A549 (cell line): ENCODE results near the gene FGGY. TPM values are rescaled to one million over a fixed set of nuclear protein-coding genes. Genes with fewer than 3 reads are reported as not detected.

Experiments
- ATAC-seq, 2 experiments: fragments of 200-7000 bp in 1 of 2; fragments of >200 bp in 1 of 2; cut with Nextera tagmentation in 1 of 2; cut with Tn5 transposase in 1 of 2; 3 replicates each; pipeline versions ENCODE4 v1.8.0 to v1.9.1; 2018 to 2020; ENCODE audit warnings: mild to moderate bottlenecking in 1 of 2, moderate library complexity in 1 of 2
- CTCF ChIA-PET: fragments of 300-600 bp; sonication (Branson Sonifier 250); formaldehyde crosslinking; extraction: SDS; loops from one replicate; lab custom pipeline; 2021; ENCODE audit warnings: antibody characterized with exemption, inconsistent platforms; lab: Yijun Ruan, JAX
- POLR2A ChIA-PET: fragments of 350-600 bp; formaldehyde crosslinking; extraction: SDS; loops from one replicate; lab custom pipeline; 2021; ENCODE audit warnings: antibody characterized with exemption, inconsistent platforms; lab: Yijun Ruan, JAX
- DNase-seq, 2 experiments: peaks; one replicate each; pipeline versions ENCODE4 v3.0.0 to v3.0.0-alpha.2; 2011 to 2016; ENCODE audit warnings: low read depth in 1 of 2, low spot score in 1 of 2
- FAIRE-seq: peaks from 2 replicates; lab custom pipeline; 2011; peaks lifted over from hg19 to GRCh38; lab: Jason Lieb, UNC
- H3K27ac ChIP-seq, 2 experiments: fragments of >200 bp; sonication (Bioruptor Twin); formaldehyde crosslinking; 3 replicates each; pipeline ENCODE4 v1.5.1; 2016 to 2017
- H3K4me1 ChIP-seq: fragments of >200 bp; sonication (Bioruptor Twin); formaldehyde crosslinking; 3 replicates; pipeline ENCODE4 v1.6.1; 2016
- H3K4me2 ChIP-seq: fragments of >200 bp; sonication (Bioruptor Twin); formaldehyde crosslinking; 3 replicates; pipeline ENCODE4 v1.6.1; 2016
- H3K4me3 ChIP-seq: fragments of >200 bp; sonication (Bioruptor Twin); formaldehyde crosslinking; 3 replicates; pipeline ENCODE4 v1.5.1; 2016
- H3K9me3 ChIP-seq: fragments of >200 bp; sonication (Bioruptor Twin); formaldehyde crosslinking; 3 replicates; pipeline ENCODE4 v1.6.1; 2016
- ATOH8 ChIP-seq: fragments of 250-450 bp; sonication (Bioruptor Pico); IDR thresholded peaks from 2 replicates; pipeline ENCODE4 v1.5.0; 2020; ENCODE audit warnings: low read depth, mild to moderate bottlenecking, moderate library complexity
- CBX2 ChIP-seq: fragments of 200-600 bp; sonication (generic); IDR thresholded peaks from 2 replicates; pipeline ENCODE4 v1.6.1; 2016; ENCODE audit warnings: low read depth, mild to moderate bottlenecking, borderline replicate concordance
- CTCF ChIP-seq: fragments of >200 bp; sonication (Bioruptor Twin); formaldehyde crosslinking; IDR thresholded peaks from 3 replicates; pipeline ENCODE4 v1.5.1; 2016
- EHF ChIP-seq: fragments of 250-450 bp; sonication (Bioruptor Pico); IDR thresholded peaks from 2 replicates; pipeline ENCODE4 v1.5.0; 2020; ENCODE audit warnings: mild to moderate bottlenecking
- ESRRA ChIP-seq: fragments of 150-350 bp; IDR thresholded peaks from 2 replicates; pipeline ENCODE4 v1.6.1; 2014; ENCODE audit warnings: mild to moderate bottlenecking, low read length, borderline replicate concordance
- FOSL2 ChIP-seq, 2 experiments: fragments of 450-650 bp in 1 of 2; fragments of >200 bp in 1 of 2; sonication (Bioruptor Twin) in 1 of 2; formaldehyde crosslinking; IDR thresholded peaks; 2 replicates each; pipeline versions ENCODE4 v1.5.0 to v1.6.1; 2016 to 2020; ENCODE audit warnings: mild to moderate bottlenecking in 1 of 2, moderate library complexity in 1 of 2
- FOXS1 ChIP-seq: fragments of 250-450 bp; sonication (Bioruptor Pico); IDR thresholded peaks from 2 replicates; pipeline ENCODE4 v1.5.0; 2020; ENCODE audit warnings: mild to moderate bottlenecking, moderate library complexity
- HDAC2 ChIP-seq: fragments of 200-600 bp; sonication (generic); IDR thresholded peaks from 2 replicates; pipeline ENCODE4 v1.6.1; 2016
- HOXB13 ChIP-seq: fragments of 250-450 bp; sonication (Bioruptor Pico); IDR thresholded peaks from 2 replicates; pipeline ENCODE4 v1.5.0; 2020; ENCODE audit warnings: low read depth, mild to moderate bottlenecking, moderate library complexity
- HOXB5 ChIP-seq: fragments of 250-450 bp; sonication (Bioruptor Pico); IDR thresholded peaks from 2 replicates; pipeline ENCODE4 v1.5.0; 2020; ENCODE audit warnings: mild to moderate bottlenecking, moderate library complexity
- MAZ ChIP-seq: fragments of 150-350 bp; IDR thresholded peaks from 2 replicates; pipeline ENCODE4 v1.6.1; 2014; ENCODE audit warnings: antibody characterized with exemption, low read depth, low read length, borderline replicate concordance
- MYC ChIP-seq: IDR thresholded peaks from 2 replicates; pipeline ENCODE4 v1.6.1; 2012; ENCODE audit warnings: mild to moderate bottlenecking, inconsistent platforms, low read length, improper control_type of control experiment, borderline replicate concordance
- NFE2L2 ChIP-seq: fragments of 150-350 bp; conservative IDR thresholded peaks from 2 replicates; pipeline ENCODE4 v1.6.1; 2014; ENCODE audit warnings: low read length
- NPAS2 ChIP-seq: fragments of 250-450 bp; sonication (Bioruptor Pico); IDR thresholded peaks from 2 replicates; pipeline ENCODE4 v1.8.0; 2022; ENCODE audit warnings: mild to moderate bottlenecking, moderate library complexity, borderline replicate concordance
- POLR2A ChIP-seq: IDR thresholded peaks from 2 replicates; pipeline ENCODE4 v1.6.1; 2012; ENCODE audit warnings: mild to moderate bottlenecking, low read length
- POLR2AphosphoS2 ChIP-seq: conservative IDR thresholded peaks from 2 replicates; pipeline ENCODE4 v1.6.1; 2012; ENCODE audit warnings: low read length, improper control_type of control experiment, inconsistent platforms
- RARB ChIP-seq: fragments of 250-450 bp; sonication (Bioruptor Pico); IDR thresholded peaks from 2 replicates; pipeline ENCODE4 v1.8.0; 2021; ENCODE audit warnings: mild to moderate bottlenecking, moderate library complexity
- RCOR1 ChIP-seq: fragments of 150-350 bp; IDR thresholded peaks from 2 replicates; pipeline ENCODE4 v1.6.1; 2014; ENCODE audit warnings: antibody characterized with exemption, low read length, low read depth
- TFCP2L1 ChIP-seq: fragments of 250-450 bp; sonication (Bioruptor Pico); IDR thresholded peaks from 2 replicates; pipeline ENCODE4 v1.5.0; 2021; ENCODE audit warnings: mild to moderate bottlenecking
- TP53 ChIP-seq: fragments of 250-450 bp; sonication (Bioruptor Pico); IDR thresholded peaks from 2 replicates; pipeline ENCODE4 v1.5.0; 2021; ENCODE audit warnings: mild to moderate bottlenecking, moderate library complexity
- ZSCAN20 ChIP-seq: fragments of 250-450 bp; sonication (Bioruptor Pico); IDR thresholded peaks from 2 replicates; pipeline ENCODE4 v1.8.0; 2022; ENCODE audit warnings: mild to moderate bottlenecking, moderate library complexity
- WGBS: methylation state at CpG from one replicate; pipeline ENCODE4 v1.1.6; 2017; ENCODE audit errors: missing lambda C conversion rate; 5-methylcytosine and 5-hydroxymethylcytosine counted together
- polyA plus RNA-seq, 4 experiments: library from polyadenylated mRNA; depleted of rRNA in 3 of 4; stranded (reverse); fragments of >200 nt; fragmentation: RNase III in 1 of 4; extraction: RNeasy Plus Mini Kit Qiagen cat#74134 plus additional on column Dnase treatment in 1 of 4; gene quantifications; 2 replicates in 3 of 4; 3 replicates in 1 of 4; pipeline ENCODE4 v1.2.3, GENCODE V29; 2011 to 2017

FGGY gene
- polyA plus RNA-seq, 2 of the 4 experiments (the other 2 are of a cell fraction) = 2.9 to 4.8 TPM

- Histone ChIP-seq H3K27ac (no peak overlapping the region), H3K4me2 (no peak overlapping the region), H3K9me3 (no peaks in the 10 kb centered on the region), H3K4me3 (no peak overlapping the region)
- DNase-seq = no peak
- 78% methylated on average over 5 of the region's 5 CpGs for WGBS
- no peak for ATAC-seq
- FAIRE-seq = no peak
- TF ChIP-seq HDAC2 (no peak), HOXB13 (CRISPR knock-in tag) (no peak), HOXB5 (no peak), FOXS1 (CRISPR knock-in tag) (no peak), MAZ (no peak)
- TF ChIP-seq, all 56 proteins: peak for 0
- POLR2A ChIA-PET = no interaction called here
- no peaks in the 10 kb centered on the region for H3K4me1 ChIP-seq
- CTCF ChIA-PET = interaction anchor here (0.6 kb wide), 1 partner anchor 119 kb away, joined by 3 read pairs; no protein-coding TSS in a partner anchor
These were observed 17.2 kb upstream of the FGGY start for GRCh38 chr1:59279645-59280044.

- ChIA-PET POLR2A (no interaction called here), CTCF (no interaction called here)
- ATAC-seq (no peak), FAIRE-seq (no peak), DNase-seq (no peak)
- Histone ChIP-seq H3K4me1 (no peaks in the 10 kb centered on the region), H3K9me3 (no peaks in the 10 kb centered on the region), H3K27ac (no peak overlapping the region), H3K4me3 (no peak overlapping the region), H3K4me2 (no peak overlapping the region)
- WGBS = 94% methylated on average over 1 of the region's 1 CpG
- no peak for TF ChIP-seq ZSCAN20 (CRISPR knock-in tag)
- no peak for TF ChIP-seq NFE2L2
- TF ChIP-seq POLR2A = no peak
- no peak for TF ChIP-seq MYC
- no peak for TF ChIP-seq RCOR1
- no peak for TF ChIP-seq CTCF
These were observed 13.9 kb upstream of the FGGY start for GRCh38 chr1:59282951-59283350.

GRCh38 chr1:59285691-59286090 is 11.2 kb upstream of the FGGY start:
- TF ChIP-seq RARB (CRISPR knock-in tag) (no peak), ATOH8 (CRISPR knock-in tag) (no peak), TFCP2L1 (CRISPR knock-in tag) (no peak), ESRRA (no peak), HDAC2 (no peak)
- ATAC-seq (no peak), DNase-seq (no peak), FAIRE-seq (no peak)
- POLR2A ChIA-PET = interaction anchor here (1.1 kb wide), 1 partner anchor 10 kb away, joined by 5 read pairs; no protein-coding TSS in a partner anchor
- no peaks in the 10 kb centered on the region for H3K9me3 ChIP-seq
- no peak overlapping the region for H3K4me2 ChIP-seq
- peaks cover 6% of the 10 kb centered on the region; the same call in 2 of the 3 replicates for H3K4me1 ChIP-seq
- CTCF ChIA-PET = no interaction called here
- WGBS = 69% methylated on average over 4 of the region's 4 CpGs
- H3K27ac ChIP-seq = no peak overlapping the region
- no peak overlapping the region for H3K4me3 ChIP-seq

- POLR2A ChIA-PET = no interaction called here
- Histone ChIP-seq H3K27ac (no peak overlapping the region), H3K4me2 (no peak overlapping the region), H3K9me3 (no peaks in the 10 kb centered on the region), H3K4me3 (no peak overlapping the region), H3K4me1 (peaks cover 14% of the 10 kb centered on the region)
- no peak for DNase-seq
- 92% methylated on average over 3 of the region's 3 CpGs for WGBS
- no peak for TF ChIP-seq CBX2
- TF ChIP-seq MYC = no peak
- no peak for TF ChIP-seq FOSL2 (IDR thresholded peaks at IDR 0.05)
- TF ChIP-seq FOSL2 (CRISPR knock-in tag; IDR thresholded peaks at IDR 0.05) = no peak
- TF ChIP-seq TP53 (CRISPR knock-in tag) = no peak
- TF ChIP-seq EHF (CRISPR knock-in tag) = no peak
- no peak for TF ChIP-seq HDAC2
- TF ChIP-seq ESRRA = no peak
- TF ChIP-seq NPAS2 = no peak
- TF ChIP-seq POLR2AphosphoS2 = no peak
- no peak for FAIRE-seq
- CTCF ChIA-PET = no interaction called here
- ATAC-seq = no peak
These were observed 8.8 kb upstream of the FGGY start for GRCh38 chr1:59288046-59288445.
